ENCODE measurements around the gene GLIS1. TPM values are rescaled to one million over a fixed set of nuclear protein-coding genes. Genes with fewer than 3 reads are reported as not detected.

GLIS1 gene
- total and polyA plus RNA-seq, 2 of the 8 experiments (the other 6 are each of a cell fraction or from before 2014, with no cell fraction given): 0.15 to 0.22 TPM

GRCh38 chr1:53524428-53525375, 214.3 kb downstream of the GLIS1 start:
- H3K23me2 ChIP-seq (ENCODE audit: low read depth, low read length): no peaks in the 10 kb centered on the region
- no peak overlapping the region for H3K27ac ChIP-seq (ENCODE audit: low read depth, low read length)
- H3K4me1 ChIP-seq (replicated peaks in 1 of 4; ENCODE audit: control insufficient read depth in 3 of 4, insufficient read depth in 4 of 4, low read length in 3 of 4): peaks cover 0 to 8% (median 0%) of the 10 kb centered on the region in 4 experiments; a peak in 4 of 7 replicates
- no peak overlapping the region for H3K4me2 ChIP-seq (ENCODE audit: insufficient read depth in 1 of 2, low read depth in 2 of 2, low read length in 2 of 2)
- peaks cover 0 to 5% (median under 1%) of the 10 kb centered on the region in 4 experiments; a peak in 4 of 7 replicates for H3K27me3 ChIP-seq (replicated peaks in 1 of 4; ENCODE audit: control insufficient read depth in 3 of 4, extremely low read depth in 1 of 4, insufficient read depth in 3 of 4, low read length in 3 of 4)
- H3K56ac ChIP-seq (replicated peaks; ENCODE audit: insufficient read length, low read depth, low read length): no peak overlapping the region
- H2AK5ac ChIP-seq (ENCODE audit: low read depth, low read length): 0 out of 2 replicates have a peak overlapping the region, but pooled peaks have one; percentile 34
- H3K4ac ChIP-seq (replicated peaks; ENCODE audit: insufficient read length, low read depth, low read length): no peak overlapping the region
- H4K8ac ChIP-seq (ENCODE audit: extremely low read depth, insufficient read depth, low read length): peak overlapping the region; percentile 63
- H3K18ac ChIP-seq (ENCODE audit: extremely low read depth, low read length): no peak overlapping the region
- FAIRE-seq: no peak
- no peak overlapping the region for H3K23ac ChIP-seq (ENCODE audit: insufficient read length)
- H4K91ac ChIP-seq (replicated peaks; ENCODE audit: insufficient read length, low read length): no peak overlapping the region
- no peaks in the 10 kb centered on the region for H4K20me1 ChIP-seq (replicated peaks in 1 of 2; ENCODE audit: control insufficient read depth in 1 of 2, insufficient read depth in 2 of 2, low read length in 2 of 2)
- H2BK120ac ChIP-seq (replicated peaks; ENCODE audit: low read depth, low read length): no peak overlapping the region
- POLR2A ChIA-PET (ENCODE audit: partially characterized antibody): interaction anchor here (0.8 kb wide), 1 partner anchor 21 kb away, joined by 3 read pairs; no protein-coding TSS in a partner anchor
- WGBS, 2 experiments (ENCODE audit: extremely low coverage in 1 of 2, insufficient coverage in 1 of 2, insufficient read length in 1 of 2, insufficient replicate concordance in 2 of 2, low coverage in 1 of 2, low lambda C conversion rate in 2 of 2, missing lambda C conversion rate in 1 of 2): 86% methylated on average over 35 of the region's 35 CpGs; no CpG with 5 or more reads in 1 of the 2 experiments
- no peaks in the 10 kb centered on the region for H3K36me3 ChIP-seq (ENCODE audit: control insufficient read depth in 2 of 4, insufficient read depth in 4 of 4, low read length in 3 of 4)
- H3K9me3 ChIP-seq (ENCODE audit: insufficient read depth in 2 of 2, low read depth in 1 of 2, low read length in 1 of 2): no peaks in the 10 kb centered on the region
- H3K79me2 ChIP-seq (ENCODE audit: control insufficient read depth in 1 of 2, insufficient read depth in 2 of 2, low read length in 2 of 2): no peaks in the 10 kb centered on the region
- no peak for DNase-seq (ENCODE audit: low read depth in 1 of 2, low spot score in 2 of 2)
- H3K4me3 ChIP-seq (ENCODE audit: extremely low read depth in 1 of 4, insufficient read depth in 2 of 4, low read depth in 3 of 4, low read length in 4 of 4): no peak overlapping the region
- no peak overlapping the region for H2AFZ ChIP-seq (ENCODE audit: low read length)
- H3K14ac ChIP-seq (ENCODE audit: insufficient read length): no peak overlapping the region
- H4K5ac ChIP-seq (ENCODE audit: insufficient read length, low read depth, low read length): no peak overlapping the region
- no peak overlapping the region for H2BK20ac ChIP-seq (ENCODE audit: low read length)
- H2BK15ac ChIP-seq (ENCODE audit: low read length): 0 out of 2 replicates have a peak overlapping the region, but pooled peaks have one; percentile 72
- no peaks in the 10 kb centered on the region for H3K79me1 ChIP-seq (ENCODE audit: low read depth, low read length)
- H2BK12ac ChIP-seq (ENCODE audit: low read depth, low read length): no peak overlapping the region
- no peak overlapping the region for H2BK5ac ChIP-seq (ENCODE audit: low read depth, low read length)
- CTCF ChIA-PET (ENCODE audit: partially characterized antibody): interaction anchor here (0.6 to 3.2 kb wide), 11 partner anchors 11 to 200 kb away, joined by 3 to 13 read pairs (median 3); no protein-coding TSS in a partner anchor
- no peak overlapping the region for H3K9ac ChIP-seq (replicated peaks in 1 of 4; ENCODE audit: extremely low read depth in 1 of 4, low read depth in 3 of 4, low read length in 3 of 4)
- no peak for TF ChIP-seq GTF2F1 (IDR thresholded peaks at IDR 0.05; ENCODE audit: borderline replicate concordance, low read depth, low read length)
- TF ChIP-seq RAD21 (IDR thresholded peaks at IDR 0.05 in 1 of 2, conservative IDR thresholded peaks at IDR 0.05 in 1 of 2; ENCODE audit: low read depth in 2 of 2, low read length in 2 of 2): no peak
- no peak for TF ChIP-seq KDM1A (IDR thresholded peaks at IDR 0.05; ENCODE audit: borderline replicate concordance, low read length)
- no peak for TF ChIP-seq SIN3A (conservative IDR thresholded peaks at IDR 0.05 in 1 of 2, IDR thresholded peaks at IDR 0.05 in 1 of 2; ENCODE audit: low read depth in 1 of 2, low read length in 2 of 2)
- no peak for TF ChIP-seq TAF7 (optimal IDR thresholded peaks at IDR 0.05; ENCODE audit: borderline replicate concordance, low read depth, low read length)
- no peak for TF ChIP-seq HDAC2 (IDR thresholded peaks at IDR 0.05; ENCODE audit: borderline replicate concordance in 1 of 2, low read depth in 2 of 2, low read length in 2 of 2)
- TF ChIP-seq ASH2L (IDR thresholded peaks at IDR 0.05; ENCODE audit: low read length): no peak
- TF ChIP-seq SAP30 (IDR thresholded peaks at IDR 0.05; ENCODE audit: insufficient read depth, insufficient replicate concordance, low read length): no peak
- TF ChIP-seq ATF3 (IDR thresholded peaks at IDR 0.05; ENCODE audit: insufficient read depth, low read depth, low read length): no peak

Measured in H1 (cell line).